ENCODE results near the gene CAMK4.

Gene CAMK4

GRCh38 chr5:111229221-111229835 is 5.1 kb downstream of the CAMK4 start:
- no peak for DNase-seq (ENCODE audit: low read depth in 2 of 3, low spot score in 1 of 3)

- no peak for DNase-seq (ENCODE audit: low read depth in 2 of 3, low spot score in 1 of 3)
Observed at GRCh38 chr5:111229871-111230810, 6.0 kb downstream of the CAMK4 start.

GRCh38 chr5:111231119-111231518 is 6.9 kb downstream of the CAMK4 start:
- no peak for DNase-seq (ENCODE audit: low read depth in 2 of 3, low spot score in 1 of 3)

- no peak for DNase-seq (ENCODE audit: low read depth in 2 of 3, low spot score in 1 of 3)
Observed at GRCh38 chr5:111232311-111233051, 8.3 kb downstream of the CAMK4 start.

GRCh38 chr5:111233052-111233374 is 8.8 kb downstream of the CAMK4 start:
- no peak for DNase-seq (ENCODE audit: low read depth in 2 of 3, low spot score in 1 of 3)

- no peak for DNase-seq (ENCODE audit: low read depth in 2 of 3, low spot score in 1 of 3)
Observed at GRCh38 chr5:111234125-111234524, 9.9 kb downstream of the CAMK4 start.

GRCh38 chr5:111235635-111236034 is 11.5 kb downstream of the CAMK4 start:
- DNase-seq (ENCODE audit: low read depth in 2 of 3, low spot score in 1 of 3): no peak

- DNase-seq (ENCODE audit: low read depth in 2 of 3, low spot score in 1 of 3): no peak
Observed at GRCh38 chr5:111236348-111236747, 12.2 kb downstream of the CAMK4 start.

- DNase-seq (ENCODE audit: low read depth in 2 of 3, low spot score in 1 of 3): no peak
Observed at GRCh38 chr5:111236995-111237394, 12.8 kb downstream of the CAMK4 start.

GRCh38 chr5:111237470-111237869 is 13.3 kb downstream of the CAMK4 start:
- DNase-seq (ENCODE audit: low read depth in 2 of 3, low spot score in 1 of 3): no peak

- no peak for DNase-seq (ENCODE audit: low read depth in 2 of 3, low spot score in 1 of 3)
Observed at GRCh38 chr5:111238431-111239225, 14.4 kb downstream of the CAMK4 start.

GRCh38 chr5:111241696-111242095 is 17.5 kb downstream of the CAMK4 start:
- no peak for DNase-seq (ENCODE audit: low read depth in 2 of 3, low spot score in 1 of 3)

GRCh38 chr5:111242606-111243005 is 18.4 kb downstream of the CAMK4 start:
- DNase-seq (ENCODE audit: low read depth in 2 of 3, low spot score in 1 of 3): no peak

GRCh38 chr5:111243318-111243717 is 19.1 kb downstream of the CAMK4 start:
- no peak for DNase-seq (ENCODE audit: low read depth in 2 of 3, low spot score in 1 of 3)

GRCh38 chr5:111245654-111246053 is 21.5 kb downstream of the CAMK4 start:
- DNase-seq (ENCODE audit: low read depth in 2 of 3, low spot score in 1 of 3): no peak

GRCh38 chr5:111246459-111246858 is 22.3 kb downstream of the CAMK4 start:
- no peak for DNase-seq (ENCODE audit: low read depth in 2 of 3, low spot score in 1 of 3)

- no peak for DNase-seq (ENCODE audit: low read depth in 2 of 3, low spot score in 1 of 3)
Observed at GRCh38 chr5:111248571-111248970, 24.4 kb downstream of the CAMK4 start.

- no peak for DNase-seq (ENCODE audit: low read depth in 2 of 3, low spot score in 1 of 3)
Observed at GRCh38 chr5:111251921-111252320, 27.7 kb downstream of the CAMK4 start.

GRCh38 chr5:111252799-111253545 is 28.8 kb downstream of the CAMK4 start:
- no peak for DNase-seq (ENCODE audit: low read depth in 2 of 3, low spot score in 1 of 3)

- DNase-seq (ENCODE audit: low read depth in 2 of 3, low spot score in 1 of 3): peak; percentile 68 to 78 (median 73)
Observed at GRCh38 chr5:111254613-111255012, 30.4 kb downstream of the CAMK4 start.

All from stimulated activated CD4-positive, alpha-beta T cell treated with anti-CD3 and anti-CD28 coated beads, Interleukin-12 subunit alpha, Interleukin-12 subunit beta, amount 100 ng/mL, for 48 hours (primary cell).